Type B pancreatic cell (in vitro differentiated cells): ENCODE measurements around the gene SATL1. TPM values are rescaled to one million over a fixed set of nuclear protein-coding genes. Genes with fewer than 3 reads are reported as not detected.

Source experiments
- DNase-seq: peaks from one replicate; pipeline ENCODE4 v3.0.0; 2021; ENCODE audit warnings: mixed read lengths; ENCODE audit not compliant: unreplicated experiment; ENCODE audit errors: extremely low spot score
- H3K27ac Mint-ChIP-seq: 2 replicates; pipeline ENCODE4 v1.8.0; 2021; ENCODE audit warnings: mild to moderate bottlenecking, mixed read lengths
- H3K27me3 Mint-ChIP-seq: 2 replicates; pipeline ENCODE4 v1.8.0; 2021; ENCODE audit warnings: mixed read lengths
- H3K36me3 Mint-ChIP-seq: 2 replicates; pipeline ENCODE4 v1.8.0; 2021; ENCODE audit warnings: mixed read lengths
- H3K4me1 Mint-ChIP-seq: one replicate; pipeline ENCODE4 v1.8.0; 2021; ENCODE audit warnings: mixed read lengths; ENCODE audit not compliant: unreplicated experiment
- H3K4me3 Mint-ChIP-seq: 2 replicates; pipeline ENCODE4 v1.8.0; 2021; ENCODE audit warnings: mild to moderate bottlenecking, mixed read lengths
- H3K9me3 Mint-ChIP-seq: 2 replicates; pipeline ENCODE4 v1.8.0; 2021; ENCODE audit warnings: mixed read lengths
- total RNA-seq: library from RNA; stranded (reverse); gene quantifications from 2 replicates; pipeline ENCODE4 v1.2.1, GENCODE V29; 2021; ENCODE audit warnings: low replicate concordance
- TF ChIP-seq, protein P1 (sequence below): fragments of 200-600 bp; sonication (generic); conservative IDR thresholded peaks from 2 replicates; pipeline ENCODE4 v1.5.0; 2021; ENCODE audit warnings: antibody characterized with exemption, mild to moderate bottlenecking

The SATL1 gene
- total RNA-seq, 1 donor from 2014 or later: 0.31 TPM

GRCh38 chrX:85114776-85115175 lies 128.8 kb downstream of the SATL1 start:
- Mint-ChIP-seq H3K27ac (no peak overlapping the region), H3K36me3 (no peaks in the 10 kb centered on the region), H3K27me3 (no peaks in the 10 kb centered on the region), H3K4me1 (no peaks in the 10 kb centered on the region), H3K4me3 (no peak overlapping the region), H3K9me3 (no peaks in the 10 kb centered on the region)
- TF ChIP-seq, protein P1, sequence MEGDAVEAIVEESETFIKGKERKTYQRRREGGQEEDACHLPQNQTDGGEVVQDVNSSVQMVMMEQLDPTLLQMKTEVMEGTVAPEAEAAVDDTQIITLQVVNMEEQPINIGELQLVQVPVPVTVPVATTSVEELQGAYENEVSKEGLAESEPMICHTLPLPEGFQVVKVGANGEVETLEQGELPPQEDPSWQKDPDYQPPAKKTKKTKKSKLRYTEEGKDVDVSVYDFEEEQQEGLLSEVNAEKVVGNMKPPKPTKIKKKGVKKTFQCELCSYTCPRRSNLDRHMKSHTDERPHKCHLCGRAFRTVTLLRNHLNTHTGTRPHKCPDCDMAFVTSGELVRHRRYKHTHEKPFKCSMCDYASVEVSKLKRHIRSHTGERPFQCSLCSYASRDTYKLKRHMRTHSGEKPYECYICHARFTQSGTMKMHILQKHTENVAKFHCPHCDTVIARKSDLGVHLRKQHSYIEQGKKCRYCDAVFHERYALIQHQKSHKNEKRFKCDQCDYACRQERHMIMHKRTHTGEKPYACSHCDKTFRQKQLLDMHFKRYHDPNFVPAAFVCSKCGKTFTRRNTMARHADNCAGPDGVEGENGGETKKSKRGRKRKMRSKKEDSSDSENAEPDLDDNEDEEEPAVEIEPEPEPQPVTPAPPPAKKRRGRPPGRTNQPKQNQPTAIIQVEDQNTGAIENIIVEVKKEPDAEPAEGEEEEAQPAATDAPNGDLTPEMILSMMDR: peak; percentile 33
- DNase-seq: no peak

- no peaks in the 10 kb centered on the region for H3K36me3 Mint-ChIP-seq
- H3K27me3 Mint-ChIP-seq: no peaks in the 10 kb centered on the region
- DNase-seq: no peak
- no peak overlapping the region for H3K27ac Mint-ChIP-seq
- no peaks in the 10 kb centered on the region for H3K4me1 Mint-ChIP-seq
- H3K9me3 Mint-ChIP-seq: no peaks in the 10 kb centered on the region
- no peak overlapping the region for H3K4me3 Mint-ChIP-seq
- TF ChIP-seq, protein P1: no peak
These were observed 129.4 kb downstream of the SATL1 start for GRCh38 chrX:85114171-85114570.

- no peaks in the 10 kb centered on the region for H3K9me3 Mint-ChIP-seq
These were observed 129.8 kb downstream of the SATL1 start for GRCh38 chrX:85113746-85114145.

GRCh38 chrX:85112293-85112692 lies 131.3 kb downstream of the SATL1 start:
- DNase-seq: no peak
- Mint-ChIP-seq H3K27me3 (no peaks in the 10 kb centered on the region), H3K27ac (no peak overlapping the region), H3K9me3 (no peaks in the 10 kb centered on the region), H3K4me1 (no peaks in the 10 kb centered on the region), H3K4me3 (no peak overlapping the region), H3K36me3 (no peaks in the 10 kb centered on the region)
- TF ChIP-seq, protein P1: no peak

More at GRCh38 chrX:85113746-85114145, 129.8 kb downstream of the SATL1 start:
- TF ChIP-seq, protein P1: no peak
- no peaks in the 10 kb centered on the region for H3K36me3 Mint-ChIP-seq
- no peaks in the 10 kb centered on the region for H3K4me1 Mint-ChIP-seq
- no peak overlapping the region for H3K27ac Mint-ChIP-seq
- H3K27me3 Mint-ChIP-seq: no peaks in the 10 kb centered on the region
- H3K4me3 Mint-ChIP-seq: no peak overlapping the region
- DNase-seq: no peak

DNA sequence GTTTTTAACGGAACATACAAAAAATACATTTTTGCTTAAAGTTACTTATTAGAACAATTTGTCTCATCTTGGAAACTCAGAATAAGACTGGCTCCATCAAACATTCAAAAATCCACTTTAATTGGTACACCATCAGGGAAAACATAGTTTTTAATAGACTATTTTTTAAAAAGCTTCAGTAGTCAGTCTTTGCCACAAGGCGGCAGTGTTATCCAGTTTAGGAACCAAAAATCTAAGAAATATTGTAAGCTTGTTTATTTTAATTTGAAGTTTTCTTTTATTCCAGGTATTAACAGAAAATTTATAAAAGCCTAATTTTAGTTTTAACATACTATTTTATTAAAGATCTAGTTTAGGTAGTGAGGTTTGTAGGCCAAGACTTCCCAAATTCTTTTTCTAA lies 132.2 kb downstream of the SATL1 start:
- Mint-ChIP-seq H3K27ac (no peak overlapping the region), H3K4me1 (no peaks in the 10 kb centered on the region), H3K4me3 (no peak overlapping the region), H3K9me3 (no peaks in the 10 kb centered on the region), H3K36me3 (no peaks in the 10 kb centered on the region), H3K27me3 (no peaks in the 10 kb centered on the region)
- DNase-seq: no peak
- TF ChIP-seq, protein P1: peak; percentile 87

DNA sequence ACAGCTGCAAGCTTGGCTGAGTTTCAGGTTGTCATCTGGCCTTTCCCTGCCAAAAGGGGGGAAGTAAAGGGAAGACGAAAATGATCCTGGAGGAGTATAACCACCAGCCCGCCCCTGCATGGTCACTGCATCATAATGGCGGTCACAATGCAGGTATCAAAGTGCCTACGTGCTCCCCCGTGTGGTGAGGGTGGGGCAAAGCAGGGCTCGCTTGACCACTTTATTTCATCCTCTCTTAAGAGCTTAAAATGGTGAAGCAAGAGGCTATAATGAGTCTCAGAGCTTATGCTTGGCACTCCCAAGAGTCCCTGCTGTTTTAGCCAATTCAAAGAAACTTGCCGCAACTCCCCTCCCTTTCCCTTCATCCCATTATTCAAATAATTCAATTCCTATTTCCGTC lies 134.3 kb downstream of the SATL1 start:
- Mint-ChIP-seq H3K27ac (no peak overlapping the region), H3K27me3 (no peaks in the 10 kb centered on the region), H3K4me3 (no peak overlapping the region), H3K9me3 (no peaks in the 10 kb centered on the region), H3K36me3 (no peaks in the 10 kb centered on the region), H3K4me1 (no peaks in the 10 kb centered on the region)
- TF ChIP-seq, protein P1: peak; percentile 56
- no peak for DNase-seq
